WI38 (cell line): ENCODE results near the gene SF3B2.
"Not testable (repeated sequence)": the region's sequence is repeated elsewhere in the genome, so short reads cannot be mapped to it uniquely, and the experiment has no call there.

Source experiments
- H3K4me3 ChIP-seq: 2 replicates; pipeline ENCODE4 v1.5.1; 2011; ENCODE audit warnings: low read depth, mild to moderate bottlenecking, control low read depth, low read length
- TF ChIP-seq, protein P1 (sequence below): IDR thresholded peaks from 2 replicates; pipeline ENCODE4 v1.5.1; 2012; ENCODE audit warnings: low read depth, mild to moderate bottlenecking, control low read depth, low read length

SF3B2 gene

DNA sequence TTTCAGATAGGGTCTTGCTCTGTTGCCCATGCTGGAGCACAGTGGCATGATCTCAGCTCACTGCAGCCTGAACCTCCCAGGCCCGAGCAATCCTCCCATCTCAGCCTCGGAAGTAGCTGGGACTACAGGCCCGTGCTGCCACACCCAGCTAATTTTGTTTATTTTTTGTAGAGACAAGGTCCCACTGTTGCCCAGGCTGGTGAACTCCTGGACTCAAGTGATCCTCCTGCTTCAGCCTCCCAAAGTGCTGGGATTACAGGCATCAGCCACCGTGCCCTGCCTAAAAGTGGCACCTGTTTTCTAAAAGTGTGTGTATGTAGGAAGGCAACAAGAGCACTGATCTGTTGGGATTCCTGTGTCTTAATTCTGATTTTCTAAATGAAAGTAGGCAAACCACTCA is 38.1 kb downstream of the SF3B2 start:
- TF ChIP-seq, protein P1, sequence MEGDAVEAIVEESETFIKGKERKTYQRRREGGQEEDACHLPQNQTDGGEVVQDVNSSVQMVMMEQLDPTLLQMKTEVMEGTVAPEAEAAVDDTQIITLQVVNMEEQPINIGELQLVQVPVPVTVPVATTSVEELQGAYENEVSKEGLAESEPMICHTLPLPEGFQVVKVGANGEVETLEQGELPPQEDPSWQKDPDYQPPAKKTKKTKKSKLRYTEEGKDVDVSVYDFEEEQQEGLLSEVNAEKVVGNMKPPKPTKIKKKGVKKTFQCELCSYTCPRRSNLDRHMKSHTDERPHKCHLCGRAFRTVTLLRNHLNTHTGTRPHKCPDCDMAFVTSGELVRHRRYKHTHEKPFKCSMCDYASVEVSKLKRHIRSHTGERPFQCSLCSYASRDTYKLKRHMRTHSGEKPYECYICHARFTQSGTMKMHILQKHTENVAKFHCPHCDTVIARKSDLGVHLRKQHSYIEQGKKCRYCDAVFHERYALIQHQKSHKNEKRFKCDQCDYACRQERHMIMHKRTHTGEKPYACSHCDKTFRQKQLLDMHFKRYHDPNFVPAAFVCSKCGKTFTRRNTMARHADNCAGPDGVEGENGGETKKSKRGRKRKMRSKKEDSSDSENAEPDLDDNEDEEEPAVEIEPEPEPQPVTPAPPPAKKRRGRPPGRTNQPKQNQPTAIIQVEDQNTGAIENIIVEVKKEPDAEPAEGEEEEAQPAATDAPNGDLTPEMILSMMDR: no peak
- no peak overlapping the region for H3K4me3 ChIP-seq

DNA sequence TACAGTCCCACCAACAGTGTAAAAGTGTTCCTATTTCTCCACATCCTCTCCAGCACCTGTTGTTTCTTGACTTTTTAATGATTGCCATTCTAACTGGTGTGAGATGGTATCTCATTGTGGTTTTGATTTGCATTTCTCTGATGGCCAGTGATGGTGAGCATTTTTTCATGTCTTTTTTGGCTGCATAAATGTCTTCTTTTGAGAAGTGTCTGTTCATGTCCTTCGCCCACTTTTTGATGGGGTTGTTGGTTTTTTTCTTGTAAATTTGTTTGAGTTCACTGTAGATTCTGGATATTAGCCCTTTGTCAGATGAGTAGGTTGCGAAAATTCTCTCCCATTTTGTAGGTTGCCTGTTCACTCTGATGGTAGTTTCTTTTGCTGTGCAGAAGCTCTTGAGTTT is 40.0 kb downstream of the SF3B2 start:
- H3K4me3 ChIP-seq: not testable (repeated sequence)

DNA sequence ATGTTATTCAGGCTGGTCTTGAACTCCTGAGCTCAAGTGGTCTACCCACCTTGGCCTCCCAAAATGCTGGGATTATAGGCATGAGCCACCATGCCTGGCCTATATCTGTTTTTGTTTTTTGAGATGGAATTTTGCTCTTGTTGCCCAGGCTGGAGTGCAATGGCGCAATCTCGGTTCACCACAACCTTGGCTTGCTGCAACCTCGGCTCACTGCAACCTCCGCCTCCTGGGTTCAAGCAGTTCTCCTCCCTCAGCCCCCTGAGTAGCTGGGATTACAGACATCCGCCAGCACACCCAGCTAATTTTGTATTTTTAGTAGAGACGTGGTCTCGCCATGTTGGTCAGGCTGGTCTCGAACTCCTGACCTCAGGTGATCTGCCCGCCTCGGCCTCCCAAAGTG is 47.6 kb downstream of the SF3B2 start:
- not testable (repeated sequence) for H3K4me3 ChIP-seq

DNA sequence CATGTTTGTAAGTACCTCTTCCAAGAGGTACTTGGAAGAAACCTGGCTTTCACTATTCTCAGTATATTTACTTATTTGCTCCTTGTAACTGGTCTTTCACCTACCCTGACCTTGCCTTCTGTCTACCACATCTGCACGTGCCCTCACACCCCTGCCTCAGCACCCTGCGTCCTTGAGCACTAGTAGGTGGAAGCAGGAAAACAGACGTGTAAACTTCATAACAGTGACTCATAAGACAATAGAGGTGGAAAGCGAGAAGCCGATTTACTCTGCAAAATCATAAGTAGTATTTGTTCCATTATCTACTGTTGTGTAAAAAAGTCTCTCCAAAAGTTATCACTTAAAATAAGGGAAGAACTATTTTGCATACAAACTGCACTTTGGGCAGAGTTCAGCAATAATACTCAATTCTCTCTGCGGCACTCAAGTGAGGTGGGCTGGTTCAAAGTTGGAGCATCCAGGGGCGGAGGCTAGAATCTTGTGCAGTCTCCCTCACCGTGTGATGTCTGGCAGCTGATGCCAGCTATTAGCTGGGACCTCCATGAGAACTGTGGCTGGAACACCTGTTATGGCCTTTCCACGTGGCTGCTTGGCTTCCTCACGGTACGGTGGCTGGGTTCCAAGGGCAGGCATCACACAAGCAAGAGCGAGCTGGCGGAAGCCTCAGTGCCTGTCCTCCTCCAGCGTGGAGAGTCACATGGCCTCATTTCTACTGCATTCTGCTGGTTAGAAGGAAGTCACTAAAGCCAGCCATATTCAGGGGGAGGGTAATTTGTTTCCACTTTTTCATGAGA is 48.3 kb downstream of the SF3B2 start:
- TF ChIP-seq, protein P1: no peak
- H3K4me3 ChIP-seq: no peak overlapping the region

DNA sequence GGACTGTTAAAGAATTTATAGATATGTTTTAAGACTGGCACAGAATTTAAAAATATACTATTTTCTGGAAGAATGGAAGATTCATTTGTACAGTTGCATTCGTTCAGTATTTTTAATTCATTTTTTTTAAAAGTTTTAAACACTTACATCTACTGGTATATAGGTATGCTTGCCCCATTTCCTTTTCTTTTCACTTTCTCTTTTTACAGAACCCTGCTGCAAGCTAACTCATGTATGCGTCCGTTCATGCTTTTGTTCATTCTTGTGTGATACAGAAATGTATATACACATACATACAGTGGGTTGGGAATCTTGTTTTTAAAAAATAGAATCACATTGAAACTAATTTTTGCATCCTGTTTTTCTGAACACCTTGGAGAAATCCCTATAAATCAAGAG is 48.9 kb downstream of the SF3B2 start:
- TF ChIP-seq, protein P1: no peak
- H3K4me3 ChIP-seq: no peak overlapping the region

DNA sequence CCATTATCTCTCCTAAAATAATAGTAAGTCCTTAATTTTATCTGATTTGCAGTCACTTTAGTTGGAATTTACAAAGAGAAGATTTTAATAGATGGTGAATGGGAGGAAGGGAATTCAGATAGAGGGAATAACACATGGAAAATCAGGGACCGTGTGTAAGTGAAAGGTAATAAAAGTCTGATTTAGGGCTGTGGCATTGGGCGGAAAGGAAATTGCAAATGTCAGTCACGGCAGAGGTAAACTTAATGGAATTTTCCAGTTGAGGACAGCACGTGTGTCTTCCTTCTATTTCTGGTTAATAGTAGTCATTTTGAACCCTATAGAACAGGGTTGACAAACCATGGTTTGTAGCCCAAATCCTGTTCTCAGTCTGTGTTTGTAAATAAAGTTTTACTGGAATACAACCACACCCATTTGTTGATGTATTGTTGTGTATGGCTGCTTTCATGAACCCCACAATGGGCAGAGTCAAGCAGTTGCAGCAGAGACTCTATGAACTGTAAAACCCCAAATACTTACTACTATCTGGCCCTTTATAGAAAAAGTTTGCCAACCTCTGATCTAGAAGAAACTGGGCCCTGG is 52.0 kb downstream of the SF3B2 start:
- TF ChIP-seq, protein P1: no peak
- no peak overlapping the region for H3K4me3 ChIP-seq

DNA sequence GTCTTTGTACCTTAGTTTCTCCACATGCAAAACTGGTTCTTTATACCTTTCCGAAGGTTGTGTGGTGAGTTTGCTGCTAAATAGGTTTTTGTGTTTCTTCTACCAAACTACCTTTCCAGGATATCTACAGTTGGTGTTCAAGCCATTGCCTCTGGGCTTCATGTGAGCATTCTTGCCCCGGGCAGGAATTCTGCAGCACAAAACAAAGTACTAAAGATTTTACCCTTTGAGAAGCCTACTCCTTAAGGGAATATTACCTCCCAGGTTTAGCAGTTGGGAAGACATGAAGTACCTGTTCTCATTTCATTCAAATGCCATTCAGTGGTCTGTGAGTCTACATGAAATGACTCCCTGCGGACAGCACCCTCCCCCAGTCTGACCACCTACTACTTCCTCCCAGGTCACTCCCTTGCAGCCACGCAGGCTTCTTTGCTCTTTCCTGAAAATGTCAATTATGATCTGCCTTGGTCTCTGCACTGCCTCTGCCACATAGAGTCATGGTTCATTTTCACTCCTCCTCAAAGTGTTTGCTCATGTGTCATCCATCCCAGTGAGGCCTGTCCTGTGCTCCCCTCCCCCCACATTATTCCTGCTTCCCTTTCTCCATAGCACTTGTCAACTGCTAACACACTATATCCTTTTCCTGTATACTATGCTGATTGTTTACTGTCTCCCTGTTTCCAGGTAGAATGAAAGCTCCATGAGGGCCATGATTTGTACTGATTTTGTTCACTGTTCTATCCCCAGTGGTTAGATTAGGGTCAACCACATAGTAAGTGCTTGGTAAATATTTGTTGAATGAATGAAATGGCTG is 54.8 kb downstream of the SF3B2 start:
- H3K4me3 ChIP-seq: no peak overlapping the region
- TF ChIP-seq, protein P1: no peak
